ENCODE measurements around the gene CD177. TPM values are rescaled to one million over a fixed set of nuclear protein-coding genes. Genes with fewer than 3 reads are reported as not detected.
A peak's percentile ranks its signal among the peaks of the same experiment; 100 is the strongest.

The CD177 gene, protein sequence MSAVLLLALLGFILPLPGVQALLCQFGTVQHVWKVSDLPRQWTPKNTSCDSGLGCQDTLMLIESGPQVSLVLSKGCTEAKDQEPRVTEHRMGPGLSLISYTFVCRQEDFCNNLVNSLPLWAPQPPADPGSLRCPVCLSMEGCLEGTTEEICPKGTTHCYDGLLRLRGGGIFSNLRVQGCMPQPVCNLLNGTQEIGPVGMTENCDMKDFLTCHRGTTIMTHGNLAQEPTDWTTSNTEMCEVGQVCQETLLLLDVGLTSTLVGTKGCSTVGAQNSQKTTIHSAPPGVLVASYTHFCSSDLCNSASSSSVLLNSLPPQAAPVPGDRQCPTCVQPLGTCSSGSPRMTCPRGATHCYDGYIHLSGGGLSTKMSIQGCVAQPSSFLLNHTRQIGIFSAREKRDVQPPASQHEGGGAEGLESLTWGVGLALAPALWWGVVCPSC
- total RNA-seq (2021; fragmentation: NEBNext Ultra II Directional; extraction: Animal tissue kit (Norgen Biotek cat#: 25700)) (3.4 and 4.2 TPM in 2 replicates), polyA plus RNA-seq (2011; rRNA removed) (10.0 and 10.5 TPM in 2 replicates), polyA minus RNA-seq (2011; rRNA and poly(A)+ RNA removed) (4.5 and 4.7 TPM in 2 replicates)
- polyA plus RNA-seq (2011; cell fraction: cytosol; rRNA removed) = 6.8 TPM
- polyA plus RNA-seq (2011; cell fraction: nucleus; rRNA removed) = 9.5 TPM
- 2.0 to 4.4 TPM (median 3.5 TPM) in 4 replicates for polyA plus RNA-seq (2012, experiment 1 of 2)
- 2.1 TPM for polyA plus RNA-seq (2012, experiment 2 of 2)
- polyA plus RNA-seq (2013, experiment 1 of 2) = 3.7 TPM
- polyA plus RNA-seq (2013, experiment 2 of 2) = 3.9 TPM
- 2.8 TPM for polyA minus RNA-seq (2011; cell fraction: cytosol; rRNA and poly(A)+ RNA removed)
- 2.2 TPM for polyA minus RNA-seq (2011; cell fraction: nucleus; rRNA and poly(A)+ RNA removed)
- long read RNA-seq, experiment 1 = 0 reads
- long read RNA-seq, experiment 2, partial matches to known transcripts = 0 of 2 reads
- long read RNA-seq, experiment 2, other reads (novel, unspliced or antisense) = 1 of 2 reads

- H3K4me2 ChIP-seq (ENCODE audit: insufficient read depth in 1 of 2, low read depth in 2 of 2, low read length in 2 of 2) = peak within 1 kb of the TSS; percentile 90 to 96
- H2BK120ac ChIP-seq (replicated peaks; ENCODE audit: low read depth, low read length) = peak within 1 kb of the TSS; percentile 83
- peak within 1 kb of the TSS; percentile 21 for H4K5ac ChIP-seq (ENCODE audit: insufficient read length, low read depth, low read length)
- peaks cover 7% of the 10 kb centered on the region; the same call in 1 of the 2 replicates for H3K23me2 ChIP-seq (ENCODE audit: low read depth, low read length)
- ChIA-PET POLR2A (ENCODE audit: partially characterized antibody) (no interaction called here), CTCF (ENCODE audit: partially characterized antibody) (interaction anchor here (0.6 kb wide), 1 partner anchor 1238 kb away, joined by 3 read pairs; no protein-coding TSS in a partner anchor)
- no peak within 1 kb of the TSS for H2BK5ac ChIP-seq (ENCODE audit: low read depth, low read length)
- FAIRE-seq (no peak), DNase-seq (ENCODE audit: low read depth in 1 of 2, low spot score in 2 of 2) (no peak)
- no peak within 1 kb of the TSS for H3K56ac ChIP-seq (replicated peaks; ENCODE audit: insufficient read length, low read depth, low read length)
- peaks cover 0 to 4% (median 1%) of the 10 kb centered on the region in 4 experiments; a peak in 2 of 7 replicates for H3K4me1 ChIP-seq (replicated peaks in 1 of 4; ENCODE audit: control insufficient read depth in 3 of 4, insufficient read depth in 4 of 4, low read length in 3 of 4)
- H3K4ac ChIP-seq (replicated peaks; ENCODE audit: insufficient read length, low read depth, low read length) = no peak within 1 kb of the TSS
- peak within 1 kb of the TSS; percentile 60 for H3K18ac ChIP-seq (ENCODE audit: extremely low read depth, low read length)
- H4K91ac ChIP-seq (replicated peaks; ENCODE audit: insufficient read length, low read length) = peak within 1 kb of the TSS; percentile 93
- no peaks in the 10 kb centered on the region for H3K9me3 ChIP-seq (ENCODE audit: insufficient read depth in 2 of 2, low read depth in 1 of 2, low read length in 1 of 2)
- H4K8ac ChIP-seq (ENCODE audit: extremely low read depth, insufficient read depth, low read length) = 0 out of 2 replicates have a peak within 1 kb of the TSS, but pooled peaks have one; percentile 82
- peaks cover 0 to 6% (median 4%) of the 10 kb centered on the region in 4 experiments; a peak in 3 of 7 replicates for H3K27me3 ChIP-seq (replicated peaks in 1 of 4; ENCODE audit: control insufficient read depth in 3 of 4, extremely low read depth in 1 of 4, insufficient read depth in 3 of 4, low read length in 3 of 4)
- no peaks in the 10 kb centered on the region for H3K36me3 ChIP-seq (ENCODE audit: control insufficient read depth in 2 of 4, insufficient read depth in 4 of 4, low read length in 3 of 4)
- H3K14ac ChIP-seq (ENCODE audit: insufficient read length) = no peak within 1 kb of the TSS
- H2AK5ac ChIP-seq (ENCODE audit: low read depth, low read length) = no peak within 1 kb of the TSS
- H2AFZ ChIP-seq (ENCODE audit: low read length) = peak within 1 kb of the TSS; percentile 69; the same call in 1 of the 2 replicates
- peak within 1 kb of the TSS; percentile 76 to 82 (median 81) for H3K4me3 ChIP-seq (ENCODE audit: extremely low read depth in 1 of 4, insufficient read depth in 2 of 4, low read depth in 3 of 4, low read length in 4 of 4)
- no peak within 1 kb of the TSS for H2BK20ac ChIP-seq (ENCODE audit: low read length)
- H3K79me2 ChIP-seq (ENCODE audit: control insufficient read depth in 1 of 2, insufficient read depth in 2 of 2, low read length in 2 of 2) = no peaks in the 10 kb centered on the region
- no peak within 1 kb of the TSS; the same call in 1 of the 2 replicates for H2BK15ac ChIP-seq (ENCODE audit: low read length)
- 2% methylated on average over 20 of the region's 27 CpGs; no CpG with 5 or more reads in 1 of the 2 experiments for whole genome bisulfite sequencing, 2 experiments (ENCODE audit: extremely low coverage in 1 of 2, insufficient coverage in 1 of 2, insufficient read length in 1 of 2, insufficient replicate concordance in 2 of 2, low coverage in 1 of 2, low lambda C conversion rate in 2 of 2, missing lambda C conversion rate in 1 of 2)
- H3K9ac ChIP-seq (replicated peaks in 1 of 4; ENCODE audit: extremely low read depth in 1 of 4, low read depth in 3 of 4, low read length in 3 of 4) = 0 out of 7 replicates have a peak within 1 kb of the TSS, but pooled peaks of 2 of the 4 experiments have one; percentile 24 to 27
- no peak within 1 kb of the TSS for H3K27ac ChIP-seq (ENCODE audit: low read depth, low read length)
- H3K23ac ChIP-seq (ENCODE audit: insufficient read length) = no peak within 1 kb of the TSS
- H4K20me1 ChIP-seq (replicated peaks in 1 of 2; ENCODE audit: control insufficient read depth in 1 of 2, insufficient read depth in 2 of 2, low read length in 2 of 2) = no peaks in the 10 kb centered on the region
- H2BK12ac ChIP-seq (ENCODE audit: low read depth, low read length) = peak within 1 kb of the TSS; percentile 17; the same call in 1 of the 2 replicates
- no peaks in the 10 kb centered on the region for H3K79me1 ChIP-seq (ENCODE audit: low read depth, low read length)
- TF ChIP-seq NANOG (IDR thresholded peaks at IDR 0.05; ENCODE audit: insufficient read depth, low read depth, low read length, poor library complexity, severe bottlenecking) = no peak
- no peak for TF ChIP-seq RFX5 (IDR thresholded peaks at IDR 0.05; ENCODE audit: borderline replicate concordance, low read depth, low read length)
- TF ChIP-seq RXRA (IDR thresholded peaks at IDR 0.05; ENCODE audit: insufficient read depth, low read depth, low read length) = no peak
- no peak for TF ChIP-seq TAF7 (optimal IDR thresholded peaks at IDR 0.05; ENCODE audit: borderline replicate concordance, low read depth, low read length)
- TF ChIP-seq RBBP5 (IDR thresholded peaks at IDR 0.05; ENCODE audit: borderline replicate concordance, low read depth, low read length) = no peak
- no peak for TF ChIP-seq KDM1A (IDR thresholded peaks at IDR 0.05; ENCODE audit: borderline replicate concordance, low read length)
- TF ChIP-seq SP1 (IDR thresholded peaks at IDR 0.05; ENCODE audit: low read depth, low read length) = no peak
These were observed at the start of gene CD177 for GRCh38 chr19:43353606-43354304. Gene CD177, plus strand, starts transcription at chr19:43353686. Its CDS starts 29 bp downstream, at chr19:43353715.
